ENCODE data around the gene CDK11A.
"Not testable (repeated sequence)": the region's sequence is repeated elsewhere in the genome, so short reads cannot be mapped to it uniquely, and the experiment has no call there.

Gene CDK11A

GRCh38 chr1:1721201-1721600 is 3.0 kb downstream of the CDK11A start:
- DNase-seq, result no peak

DNA sequence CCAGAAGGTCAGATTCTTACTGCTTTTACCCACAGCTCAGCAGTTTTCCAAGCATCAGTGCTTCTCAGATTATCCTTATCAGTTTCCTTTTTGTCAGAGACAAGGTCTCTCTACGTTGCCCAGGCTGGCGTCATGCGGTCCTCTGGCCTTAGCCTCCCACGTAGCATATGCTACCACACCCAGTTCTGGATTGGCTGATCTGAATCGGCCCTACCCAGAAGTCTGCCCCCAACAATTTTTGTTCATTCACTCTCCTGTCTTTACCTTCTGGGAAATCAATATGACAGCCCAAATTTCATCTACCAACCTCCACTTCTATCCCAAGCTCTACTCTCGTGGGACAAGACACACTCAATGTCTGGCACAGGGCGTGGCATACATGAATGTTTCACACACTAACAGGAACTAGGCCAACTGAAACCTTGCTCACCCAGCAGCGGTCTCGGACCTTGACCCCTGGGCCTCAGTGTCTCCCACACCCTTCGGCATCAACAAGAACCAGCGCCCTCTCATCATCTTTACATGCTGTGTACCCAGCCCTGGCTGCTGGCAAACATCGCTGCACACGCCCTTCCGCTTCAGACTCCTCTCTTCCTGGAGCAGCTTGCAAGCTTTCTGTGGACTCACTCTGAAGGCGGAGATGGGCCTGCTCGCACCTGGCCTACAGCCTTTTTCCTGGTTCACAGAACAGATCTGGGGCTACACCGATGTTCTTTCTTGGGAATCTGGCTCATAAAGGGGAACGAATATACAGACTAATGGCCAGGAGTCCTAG is 8.9 kb downstream of the CDK11A start:
- not testable (repeated sequence) for DNase-seq

GRCh38 chr1:1707897-1708296 is 16.3 kb downstream of the CDK11A start:
- not testable (repeated sequence) for DNase-seq

GRCh38 chr1:1707241-1707640 is 16.9 kb downstream of the CDK11A start:
- DNase-seq, result not testable (repeated sequence)

DNA sequence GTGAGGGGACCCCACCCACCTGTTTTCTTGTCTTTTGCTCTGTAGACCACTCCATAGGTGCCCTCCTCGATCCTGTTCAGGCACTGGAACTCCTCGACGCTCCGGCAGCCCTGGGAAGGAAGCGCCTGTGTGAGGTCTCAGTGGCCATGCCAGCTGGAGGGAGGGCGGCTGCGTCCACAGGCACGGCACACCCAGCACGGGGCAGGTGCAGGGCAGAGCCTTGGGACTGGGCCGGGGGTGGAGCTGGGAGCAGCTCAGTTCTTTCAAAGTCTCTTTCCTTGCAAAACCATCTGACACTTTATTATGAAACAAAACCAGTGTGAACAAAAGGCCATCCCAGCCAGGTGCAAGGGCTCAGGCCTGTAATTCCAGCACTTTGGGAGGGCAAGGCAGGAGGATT is 18.5 kb downstream of the CDK11A start:
- DNase-seq, result not testable (repeated sequence)

DNA sequence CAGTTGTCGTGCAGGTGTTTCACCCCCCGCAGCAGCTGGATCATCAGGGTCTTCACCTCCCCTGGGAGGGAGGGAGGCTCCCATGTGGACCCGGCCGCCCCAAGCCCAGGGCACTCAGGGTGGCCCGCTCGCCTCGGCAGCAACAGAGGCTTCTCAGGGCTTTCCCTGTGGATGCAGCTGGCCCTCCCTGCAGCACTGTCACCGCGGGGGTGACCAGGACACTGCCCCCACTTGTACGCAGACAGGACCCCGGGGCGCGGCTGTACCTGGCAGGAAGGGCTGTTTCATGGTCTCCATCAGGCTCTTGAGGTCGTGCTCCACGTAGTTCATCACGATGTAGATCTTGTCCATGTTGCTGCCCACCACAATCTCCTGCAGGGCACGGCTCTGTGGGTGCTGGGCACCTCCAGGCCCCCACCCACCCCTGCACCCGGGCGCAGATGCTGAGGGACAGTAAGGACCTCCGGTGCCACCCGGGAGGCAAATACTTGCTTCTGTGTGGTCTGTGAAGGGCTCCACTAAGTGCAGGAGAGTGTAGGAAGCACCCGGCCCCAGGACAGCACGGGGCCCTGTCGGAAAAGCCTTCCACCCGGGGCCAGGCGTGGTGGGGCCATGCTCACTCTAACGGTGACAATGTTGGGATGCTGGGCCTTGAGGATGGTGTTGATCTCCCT is 19.7 kb downstream of the CDK11A start:
- not testable (repeated sequence) for DNase-seq

DNA sequence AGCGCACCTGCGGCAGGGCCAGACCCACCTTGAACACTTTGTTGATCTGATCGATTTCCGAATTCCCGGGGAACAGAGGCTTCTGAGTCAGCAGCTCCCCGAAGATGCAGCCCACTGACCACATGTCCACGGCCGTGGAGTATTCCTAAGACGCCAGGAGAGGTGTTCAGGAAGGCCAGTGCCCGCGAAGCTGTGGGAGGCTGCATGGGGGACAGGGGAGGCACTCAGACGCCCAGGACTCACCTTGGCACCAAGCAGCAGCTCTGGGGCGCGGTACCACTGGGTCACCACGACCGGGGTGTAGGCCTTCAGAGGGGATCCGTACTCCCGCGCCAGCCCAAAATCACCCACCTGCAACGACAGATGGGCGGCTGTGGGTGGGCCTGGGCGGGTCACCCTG is 20.4 kb downstream of the CDK11A start:
- no peak for DNase-seq

DNA sequence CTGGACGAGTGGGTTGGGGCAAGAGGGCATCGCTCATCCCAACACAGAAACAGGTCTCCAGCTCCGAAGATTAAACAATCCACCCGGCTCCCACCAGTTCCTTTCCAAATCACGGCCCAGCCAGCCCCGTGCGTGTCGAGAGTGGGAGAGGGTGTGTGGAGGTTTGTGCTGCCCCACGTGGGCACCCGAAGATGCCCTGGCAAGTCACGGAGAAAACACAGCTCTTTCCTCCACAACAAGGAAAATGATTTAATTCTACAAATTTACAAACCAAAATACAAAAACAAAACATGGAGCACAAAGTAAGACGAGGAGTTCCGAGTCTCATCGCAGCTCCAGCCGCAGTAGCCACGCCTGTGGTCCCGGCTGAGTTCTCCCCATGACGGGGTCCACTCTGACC is 21.7 kb downstream of the CDK11A start:
- DNase-seq, result not testable (repeated sequence)

DNA sequence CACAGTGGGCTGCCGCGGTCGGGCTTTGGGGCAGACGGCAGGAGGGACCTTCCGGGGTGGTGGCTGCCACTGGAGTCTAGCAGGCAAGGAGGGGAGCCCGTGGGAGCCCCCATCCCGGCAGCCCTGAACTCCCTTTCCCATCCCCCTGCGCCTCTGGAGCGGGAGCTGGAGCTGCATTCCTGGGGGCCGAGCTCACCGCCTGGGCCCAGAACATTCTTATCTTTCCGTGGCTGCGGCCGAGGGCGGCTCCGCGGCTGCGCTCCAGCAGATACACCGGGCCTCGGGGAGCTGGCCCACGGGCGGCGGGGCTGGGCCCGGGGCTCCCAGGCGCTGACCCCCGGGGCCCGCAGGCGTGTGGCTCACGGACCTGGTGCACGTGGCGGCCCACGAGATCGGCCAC is 23.6 kb downstream of the CDK11A start:
- DNase-seq, result not testable (repeated sequence)

- DNase-seq, result not testable (repeated sequence)
Observed at GRCh38 chr1:1700067-1700466, 24.1 kb downstream of the CDK11A start.

GRCh38 chr1:1699061-1699460 is 25.1 kb downstream of the CDK11A start:
- not testable (repeated sequence) for DNase-seq

GRCh38 chr1:1697358-1698183 is 26.6 kb downstream of the CDK11A start:
- DNase-seq, result not testable (repeated sequence)

DNA sequence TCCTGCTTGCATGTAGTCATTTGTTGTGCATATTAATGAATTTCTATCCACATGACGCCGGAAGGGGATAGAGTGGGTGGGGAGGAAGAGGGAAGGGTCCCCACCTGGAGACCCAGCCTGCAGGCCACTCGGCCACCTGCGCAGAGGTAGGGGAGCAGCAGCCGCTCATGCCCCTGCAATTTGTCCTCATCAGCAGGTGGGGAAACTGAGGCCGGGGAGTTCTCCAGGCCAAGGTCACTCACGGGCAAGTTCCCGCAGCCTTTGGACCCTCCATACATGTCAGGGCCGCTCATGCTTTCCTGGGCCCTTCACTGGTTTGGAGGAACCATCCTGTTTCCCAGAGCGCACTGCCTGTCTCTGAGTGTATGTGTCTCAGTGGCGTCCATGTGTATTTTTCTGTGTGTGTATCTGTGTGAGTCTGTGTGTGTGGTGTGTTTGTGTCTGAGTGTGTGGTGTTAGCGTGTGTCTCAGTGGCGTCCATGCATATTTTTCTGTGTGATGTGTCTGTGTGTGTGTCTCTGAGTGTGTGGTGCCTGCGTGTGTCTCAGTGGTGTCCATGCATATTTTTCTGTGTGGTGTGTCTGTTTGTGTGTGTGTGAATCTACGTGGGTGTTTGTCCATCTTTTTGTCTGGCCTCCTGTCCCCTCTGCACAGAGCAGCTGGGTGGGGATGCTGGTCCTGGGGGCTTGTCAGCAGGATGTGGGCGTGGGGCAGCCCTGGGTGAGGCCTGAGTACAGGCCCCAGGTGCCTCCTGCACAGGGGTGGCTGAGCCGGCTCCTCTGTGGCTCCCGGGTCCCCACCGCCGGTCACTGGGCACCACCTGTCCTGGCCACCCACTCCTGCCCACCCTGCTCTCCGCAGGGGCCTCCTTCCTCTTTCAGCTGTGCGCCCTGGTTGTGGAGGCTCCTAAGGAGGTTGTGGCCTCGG is 27.5 kb downstream of the CDK11A start:
- DNase-seq, result not testable (repeated sequence)

DNA sequence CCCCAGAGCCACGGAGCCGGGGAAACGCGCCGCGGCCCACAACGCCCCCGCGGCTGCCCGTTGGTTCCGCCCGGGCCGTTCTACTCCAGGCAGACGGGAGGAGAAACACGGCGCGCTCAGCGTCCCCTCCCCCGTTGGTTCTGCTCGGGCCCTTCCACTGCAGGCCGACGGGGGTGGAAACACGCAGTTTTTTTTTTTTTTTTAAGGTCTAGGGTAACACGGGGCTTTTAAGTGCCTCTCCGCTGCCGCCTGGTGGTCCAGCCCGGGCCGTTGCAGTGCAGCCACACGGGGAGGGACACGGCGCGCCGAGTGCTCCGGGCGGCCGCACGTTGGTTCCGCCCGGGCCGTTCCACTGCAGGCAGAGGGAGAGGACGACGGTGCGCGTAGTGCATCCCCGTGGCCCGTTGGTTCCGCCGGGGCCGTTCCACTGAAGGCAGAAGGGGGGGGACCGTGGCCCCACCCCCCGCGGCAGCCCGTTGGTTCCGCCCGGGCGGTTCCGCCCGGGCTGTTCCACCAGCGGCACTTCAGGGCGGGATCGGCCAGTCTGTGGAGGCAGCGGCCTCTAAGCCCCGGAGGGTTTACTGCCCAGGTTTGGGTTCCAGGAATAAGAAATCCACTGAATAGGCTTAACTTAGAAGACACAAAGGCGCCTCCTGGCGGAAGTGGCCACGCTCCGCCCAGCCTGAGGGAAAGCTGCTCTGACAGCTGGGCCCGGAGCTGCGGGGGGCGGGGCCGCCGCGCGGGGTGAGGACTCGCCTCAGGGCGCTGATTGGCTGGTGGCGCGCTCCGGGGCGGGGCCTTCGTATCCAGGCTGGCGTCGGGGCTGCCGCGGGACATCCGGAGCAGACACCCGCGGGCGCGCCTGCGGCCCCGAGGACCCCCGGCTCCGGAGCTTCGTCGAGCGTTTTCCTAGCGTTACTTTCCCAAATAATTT is 31.2 kb downstream of the CDK11A start, which contains the start of gene SLC35E2B:
TSS of gene SLC35E2B (minus strand) at position 82 of the 934 bp plus-strand sequence. CDS start 16,096 bp downstream, outside the sequence.
- peak; percentile 20 for DNase-seq

DNA sequence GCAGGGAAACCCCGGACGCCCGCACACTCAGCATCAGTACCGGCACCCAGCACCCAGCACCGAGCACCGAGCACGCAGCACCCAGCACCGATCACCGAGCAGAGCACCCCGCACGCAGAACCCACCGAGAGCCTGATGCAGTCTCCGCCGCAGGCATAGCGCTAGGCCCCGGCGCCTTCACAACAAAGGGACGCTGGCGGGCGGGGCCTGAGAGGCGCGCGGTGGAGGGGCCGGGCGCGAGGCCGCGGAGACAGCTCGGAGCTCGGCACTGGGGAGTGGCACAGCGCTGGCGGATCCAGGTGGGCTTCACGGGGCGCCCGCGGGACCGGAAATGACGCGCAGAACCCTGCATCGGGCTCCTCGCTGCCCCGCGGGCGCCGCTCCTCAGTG is 31.8 kb downstream of the CDK11A start:
- DNase-seq, result peak; percentile 20

- DNase-seq, result not testable (repeated sequence)
Observed at GRCh38 chr1:1691443-1691842, 32.7 kb downstream of the CDK11A start.

DNA sequence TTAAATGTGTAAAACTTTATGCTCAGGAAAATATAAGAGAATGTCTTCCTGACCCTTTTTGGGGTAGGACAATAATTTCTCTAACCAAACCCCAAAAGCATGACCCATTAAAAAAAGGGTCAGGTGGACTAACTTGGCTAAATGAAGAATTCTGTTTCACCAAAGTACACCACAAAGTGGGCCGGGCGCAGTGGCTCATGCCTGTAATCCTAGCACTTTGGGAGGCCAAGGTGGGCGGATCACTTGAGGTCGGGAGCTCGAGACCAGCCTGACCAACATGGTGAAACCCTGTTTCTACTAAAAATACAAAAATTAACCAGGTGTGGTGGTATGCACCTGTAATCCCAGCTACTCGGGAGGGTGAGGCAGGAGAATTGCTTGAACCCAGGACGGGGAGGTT is 34.6 kb downstream of the CDK11A start:
- not testable (repeated sequence) for DNase-seq

GRCh38 chr1:1687846-1688245 is 36.3 kb downstream of the CDK11A start:
- DNase-seq, result no peak

GRCh38 chr1:1684031-1684681 is 40.0 kb downstream of the CDK11A start:
- no peak for DNase-seq
